SK-N-MC (cell line): ENCODE results near the gene AGER.

Experiments
- EZH2 ChIP-seq: fragments of 200-600 bp; sonication (generic); IDR thresholded peaks from one replicate; pipeline ENCODE4 v1.6.1; 2017; ENCODE audit warnings: antibody characterized with exemption
- FOXP2 ChIP-seq: optimal IDR thresholded peaks from 2 replicates; pipeline ENCODE3; 2011; ENCODE audit warnings: mild to moderate bottlenecking, moderate library complexity; ENCODE audit not compliant: insufficient read depth; ENCODE audit errors: extremely low read length, control extremely low read depth
- POLR2AphosphoS5 ChIP-seq: IDR thresholded peaks from 2 replicates; pipeline ENCODE4 v1.6.1; 2012; ENCODE audit warnings: mild to moderate bottlenecking, low read depth, low read length, borderline replicate concordance

GRCh38 chr6:32139590-32139989 lies 44.5 kb downstream of the AGER start:
- no peak for TF ChIP-seq POLR2AphosphoS5
- TF ChIP-seq EZH2: no peak
- no peak for TF ChIP-seq FOXP2
